ENCODE results near the gene KCNK15. TPM values are rescaled to one million over a fixed set of nuclear protein-coding genes. Genes with fewer than 3 reads are reported as not detected.

Gene KCNK15
- polyA plus RNA-seq, 3 donors: 0.03 TPM; not detected in 2

DNA sequence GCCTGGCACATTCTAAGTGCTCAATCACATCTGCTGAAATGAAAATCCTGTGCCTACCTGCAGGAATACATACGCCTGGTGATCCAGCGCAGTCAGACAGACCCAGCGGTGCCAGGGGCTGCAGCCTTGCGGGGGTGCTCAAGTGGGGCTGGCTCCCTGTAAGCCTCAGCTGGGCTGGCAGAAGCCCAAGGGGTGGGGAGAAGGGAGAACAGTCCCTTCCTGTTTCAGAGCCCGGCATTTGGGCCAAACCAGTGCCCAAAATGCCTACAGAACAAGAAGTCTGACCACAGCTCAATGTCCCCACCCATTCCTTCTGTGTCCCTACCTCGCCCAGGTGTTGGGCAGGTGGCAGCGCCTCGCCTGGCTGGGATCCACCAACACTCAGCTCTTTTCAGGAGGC is 22.6 kb downstream of the KCNK15 start:
- TF ChIP-seq, protein P1, sequence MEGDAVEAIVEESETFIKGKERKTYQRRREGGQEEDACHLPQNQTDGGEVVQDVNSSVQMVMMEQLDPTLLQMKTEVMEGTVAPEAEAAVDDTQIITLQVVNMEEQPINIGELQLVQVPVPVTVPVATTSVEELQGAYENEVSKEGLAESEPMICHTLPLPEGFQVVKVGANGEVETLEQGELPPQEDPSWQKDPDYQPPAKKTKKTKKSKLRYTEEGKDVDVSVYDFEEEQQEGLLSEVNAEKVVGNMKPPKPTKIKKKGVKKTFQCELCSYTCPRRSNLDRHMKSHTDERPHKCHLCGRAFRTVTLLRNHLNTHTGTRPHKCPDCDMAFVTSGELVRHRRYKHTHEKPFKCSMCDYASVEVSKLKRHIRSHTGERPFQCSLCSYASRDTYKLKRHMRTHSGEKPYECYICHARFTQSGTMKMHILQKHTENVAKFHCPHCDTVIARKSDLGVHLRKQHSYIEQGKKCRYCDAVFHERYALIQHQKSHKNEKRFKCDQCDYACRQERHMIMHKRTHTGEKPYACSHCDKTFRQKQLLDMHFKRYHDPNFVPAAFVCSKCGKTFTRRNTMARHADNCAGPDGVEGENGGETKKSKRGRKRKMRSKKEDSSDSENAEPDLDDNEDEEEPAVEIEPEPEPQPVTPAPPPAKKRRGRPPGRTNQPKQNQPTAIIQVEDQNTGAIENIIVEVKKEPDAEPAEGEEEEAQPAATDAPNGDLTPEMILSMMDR (IDR thresholded peaks at IDR 0.05): no peak
- Histone ChIP-seq H3K9ac (ENCODE audit: insufficient read depth, low read length, poor library complexity, severe bottlenecking) (no peak overlapping the region), H3K36me3 (replicated peaks in 1 of 2; ENCODE audit: control insufficient read depth in 1 of 2, insufficient read depth in 2 of 2, low read length in 2 of 2) (no peaks in the 10 kb centered on the region), H3K79me2 (ENCODE audit: insufficient read depth, low read length) (no peaks in the 10 kb centered on the region), H3K27me3 (ENCODE audit: control insufficient read depth in 2 of 2, insufficient read depth in 2 of 2, low read length in 2 of 2) (no peaks in the 10 kb centered on the region), H3K4me2 (replicated peaks; ENCODE audit: extremely low read depth, low read length, poor library complexity, severe bottlenecking) (no peak overlapping the region), H4K20me1 (ENCODE audit: insufficient read depth, low read length) (no peaks in the 10 kb centered on the region), H2AFZ (ENCODE audit: insufficient read depth, low read depth, low read length, poor library complexity, severe bottlenecking) (no peak overlapping the region), H3K4me1 (ENCODE audit: control insufficient read depth in 1 of 2, insufficient read depth in 2 of 2, low read length in 2 of 2) (no peaks in the 10 kb centered on the region), H3K27ac (ENCODE audit: low read depth in 1 of 2, low read length in 2 of 2) (no peak overlapping the region), H3K4me3 (replicated peaks in 1 of 3; ENCODE audit: low read depth in 2 of 3, low read length in 3 of 3) (no peak overlapping the region), H3K9me3 (replicated peaks in 1 of 2; ENCODE audit: control insufficient read depth in 1 of 2, insufficient read depth in 1 of 2, low read length in 2 of 2) (no peaks in the 10 kb centered on the region)
- intact Hi-C loops (cut with micrococcal nuclease): no loop called here
- WGBS (ENCODE audit: insufficient coverage): 86% methylated on average over 7 of the region's 8 CpGs
- Mint-ChIP-seq H3K27ac (no peak overlapping the region), H3K4me1 (no peaks in the 10 kb centered on the region), H3K9me3 (no peaks in the 10 kb centered on the region), H3K27me3 (ENCODE audit: low read depth in 3 of 3) (peaks cover 9 to 12% (median 10%) of the 10 kb centered on the region in 3 donors), H3K36me3 (no peaks in the 10 kb centered on the region), H3K4me3 (no peak overlapping the region)
- DNase-seq: no peak

DNA sequence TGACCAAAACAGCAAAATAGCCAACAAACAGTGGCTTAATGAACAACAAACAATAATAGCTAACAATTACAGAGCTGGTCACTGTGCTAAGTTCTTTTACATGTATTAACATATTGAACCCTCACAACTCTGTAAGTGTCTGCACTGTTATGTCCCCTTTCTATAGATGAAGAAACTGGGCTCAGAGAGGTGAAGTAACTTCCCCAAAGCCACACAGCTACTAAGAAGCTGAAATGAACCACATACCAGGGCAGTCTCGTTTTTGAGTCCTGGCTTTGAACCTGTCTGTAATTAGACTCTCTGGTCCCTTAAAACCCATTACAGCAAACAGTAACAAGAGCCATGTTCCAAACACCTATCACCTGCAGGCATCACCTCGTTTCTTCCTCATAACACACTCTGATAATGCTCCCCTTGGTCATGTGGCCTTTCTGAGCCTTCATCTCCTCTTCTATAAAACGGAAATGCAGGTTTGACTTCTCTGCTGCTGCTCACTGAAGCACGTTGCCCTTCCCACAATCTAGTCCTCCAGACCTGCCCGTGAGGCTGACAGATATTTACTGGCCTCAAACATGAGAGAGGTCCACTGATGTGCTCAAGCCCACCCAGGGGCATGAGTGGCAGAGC is 23.3 kb downstream of the KCNK15 start:
- H3K36me3 ChIP-seq (replicated peaks in 1 of 2; ENCODE audit: control insufficient read depth in 1 of 2, insufficient read depth in 2 of 2, low read length in 2 of 2): no peaks in the 10 kb centered on the region
- no peaks in the 10 kb centered on the region for H3K9me3 ChIP-seq (replicated peaks in 1 of 2; ENCODE audit: control insufficient read depth in 1 of 2, insufficient read depth in 1 of 2, low read length in 2 of 2)
- WGBS (ENCODE audit: insufficient coverage): 59% methylated on average over 5 of the region's 5 CpGs
- no peaks in the 10 kb centered on the region for H3K9me3 Mint-ChIP-seq
- no peaks in the 10 kb centered on the region for H3K27me3 ChIP-seq (ENCODE audit: control insufficient read depth in 2 of 2, insufficient read depth in 2 of 2, low read length in 2 of 2)
- H3K4me3 Mint-ChIP-seq: no peak overlapping the region
- H3K4me3 ChIP-seq (replicated peaks in 1 of 3; ENCODE audit: low read depth in 2 of 3, low read length in 3 of 3): no peak overlapping the region
- no peak overlapping the region for H3K27ac ChIP-seq (ENCODE audit: low read depth in 1 of 2, low read length in 2 of 2)
- no peaks in the 10 kb centered on the region for H3K4me1 Mint-ChIP-seq
- H3K27ac Mint-ChIP-seq: no peak overlapping the region
- DNase-seq: no peak
- H3K27me3 Mint-ChIP-seq (ENCODE audit: low read depth in 3 of 3): peaks cover 9 to 12% (median 10%) of the 10 kb centered on the region in 3 donors
- TF ChIP-seq, protein P1 (IDR thresholded peaks at IDR 0.05): no peak
- H3K79me2 ChIP-seq (ENCODE audit: insufficient read depth, low read length): no peaks in the 10 kb centered on the region
- no peaks in the 10 kb centered on the region for H4K20me1 ChIP-seq (ENCODE audit: insufficient read depth, low read length)
- no peak overlapping the region for H3K4me2 ChIP-seq (replicated peaks; ENCODE audit: extremely low read depth, low read length, poor library complexity, severe bottlenecking)
- no peaks in the 10 kb centered on the region for H3K36me3 Mint-ChIP-seq
- intact Hi-C loops (cut with micrococcal nuclease): no loop called here
- H2AFZ ChIP-seq (ENCODE audit: insufficient read depth, low read depth, low read length, poor library complexity, severe bottlenecking): no peak overlapping the region
- H3K4me1 ChIP-seq (ENCODE audit: control insufficient read depth in 1 of 2, insufficient read depth in 2 of 2, low read length in 2 of 2): no peaks in the 10 kb centered on the region
- H3K9ac ChIP-seq (ENCODE audit: insufficient read depth, low read length, poor library complexity, severe bottlenecking): no peak overlapping the region
